ENCODE measurements around the gene ALPI.

- TF ChIP-seq CTCF (IDR thresholded peaks at IDR 0.05; ENCODE audit: borderline replicate concordance, extremely low read depth, low read length, poor library complexity, severe bottlenecking) (no peak), EZH2 (IDR thresholded peaks at IDR 0.05; ENCODE audit: borderline replicate concordance, low read depth, low read length, severe bottlenecking) (no peak)
Observed at GRCh38 chr2:232481322-232482140, 25.6 kb downstream of the ALPI start.

All from DND-41 (cell line).